ENCODE results near the gene EEFSEC.

GRCh38 chr3:128188326-128188725 is 35.0 kb downstream of the EEFSEC start:
- TF ChIP-seq, protein P1, sequence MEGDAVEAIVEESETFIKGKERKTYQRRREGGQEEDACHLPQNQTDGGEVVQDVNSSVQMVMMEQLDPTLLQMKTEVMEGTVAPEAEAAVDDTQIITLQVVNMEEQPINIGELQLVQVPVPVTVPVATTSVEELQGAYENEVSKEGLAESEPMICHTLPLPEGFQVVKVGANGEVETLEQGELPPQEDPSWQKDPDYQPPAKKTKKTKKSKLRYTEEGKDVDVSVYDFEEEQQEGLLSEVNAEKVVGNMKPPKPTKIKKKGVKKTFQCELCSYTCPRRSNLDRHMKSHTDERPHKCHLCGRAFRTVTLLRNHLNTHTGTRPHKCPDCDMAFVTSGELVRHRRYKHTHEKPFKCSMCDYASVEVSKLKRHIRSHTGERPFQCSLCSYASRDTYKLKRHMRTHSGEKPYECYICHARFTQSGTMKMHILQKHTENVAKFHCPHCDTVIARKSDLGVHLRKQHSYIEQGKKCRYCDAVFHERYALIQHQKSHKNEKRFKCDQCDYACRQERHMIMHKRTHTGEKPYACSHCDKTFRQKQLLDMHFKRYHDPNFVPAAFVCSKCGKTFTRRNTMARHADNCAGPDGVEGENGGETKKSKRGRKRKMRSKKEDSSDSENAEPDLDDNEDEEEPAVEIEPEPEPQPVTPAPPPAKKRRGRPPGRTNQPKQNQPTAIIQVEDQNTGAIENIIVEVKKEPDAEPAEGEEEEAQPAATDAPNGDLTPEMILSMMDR (IDR thresholded peaks at IDR 0.05): no peak
- no peak for TF ChIP-seq POLR2AphosphoS5 (IDR thresholded peaks at IDR 0.05; ENCODE audit: low read depth, low read length)
- no peak for TF ChIP-seq TCF7L2 (IDR thresholded peaks at IDR 0.05; ENCODE audit: low read depth, low read length)

All from Panc1 (cell line).